Measurements from ENCODE around the gene SKOR1. TPM values are rescaled to one million over a fixed set of nuclear protein-coding genes. Genes with fewer than 3 reads are reported as not detected.

Gene SKOR1
- total RNA-seq, 1 experiment from 2014 or later: 0.13 TPM

DNA sequence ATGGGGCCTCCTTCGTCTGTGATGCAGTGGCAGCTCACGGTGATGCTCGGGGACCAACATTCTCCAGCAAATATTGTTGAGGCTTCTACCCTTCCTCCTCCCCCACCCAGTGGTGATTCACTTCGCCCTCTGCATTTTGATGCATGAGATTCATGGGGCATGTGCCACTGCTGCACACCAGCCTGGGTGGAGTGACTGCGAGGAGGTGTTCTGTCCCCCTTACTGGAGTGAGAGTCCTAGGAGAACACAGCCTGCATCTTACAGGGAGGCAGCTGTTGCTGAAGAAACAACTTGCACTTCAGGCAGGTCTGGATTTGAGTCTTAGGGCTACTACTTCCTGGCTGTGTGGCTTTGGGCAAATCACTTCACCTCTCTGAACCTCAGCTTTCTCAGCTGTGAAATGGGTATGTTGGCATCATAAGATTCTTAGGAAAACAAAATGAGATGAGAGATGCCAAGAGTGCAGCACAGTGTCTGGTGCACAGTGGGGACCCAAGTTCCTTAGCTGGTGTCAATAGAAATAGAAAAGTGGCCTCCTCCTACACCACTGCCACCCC, 10.2 kb upstream of the SKOR1 start:
- no CpG with 5 or more reads among the region's 5 CpGs for whole genome bisulfite sequencing (ENCODE audit: extremely low coverage, insufficient read length, low lambda C conversion rate)
- Histone ChIP-seq H2BK120ac (ENCODE audit: low read depth, low read length, poor library complexity, severe bottlenecking) (no peak overlapping the region), H2BK12ac (ENCODE audit: insufficient read length, low read depth, low read length) (no peak overlapping the region)

More for the DNA sequence above, 10.2 kb upstream of the SKOR1 start:
- Histone ChIP-seq H3K23me2 (ENCODE audit: insufficient read length, low read depth, low read length, poor library complexity, severe bottlenecking) (no peaks in the 10 kb centered on the region), H3K4me2 (ENCODE audit: insufficient read depth, insufficient read length, low read length) (no peak overlapping the region), H3K4ac (ENCODE audit: low read depth, low read length) (no peak overlapping the region), H2BK5ac (ENCODE audit: insufficient read length, low read length) (no peak overlapping the region), H3T11ph (ENCODE audit: low read length) (no peak overlapping the region), H3K9me3 (ENCODE audit: control insufficient read depth, low read depth, low read length) (no peaks in the 10 kb centered on the region), H4K91ac (ENCODE audit: insufficient read length, low read depth, low read length) (no peak overlapping the region), H4K8ac (replicated peaks; ENCODE audit: insufficient read length, low read depth, low read length) (no peak overlapping the region), H2AFZ (ENCODE audit: low read length) (no peak overlapping the region), H3K79me2 (ENCODE audit: insufficient read depth, low read length) (no peaks in the 10 kb centered on the region), H3K4me1 (ENCODE audit: insufficient read depth, low read length) (no peaks in the 10 kb centered on the region), H3K27ac (ENCODE audit: insufficient read length, low read depth, low read length) (no peak overlapping the region), H3K9ac (ENCODE audit: extremely low read depth, insufficient read length, low read length) (no peak overlapping the region), H3K14ac (ENCODE audit: insufficient read depth, low read length) (no peak overlapping the region), H2BK15ac (ENCODE audit: low read depth, low read length) (no peak overlapping the region), H3K23ac (ENCODE audit: insufficient read length, low read depth, low read length) (no peak overlapping the region), H3K27me3 (ENCODE audit: insufficient read depth, low read length) (peaks cover 19% of the 10 kb centered on the region), H3K18ac (ENCODE audit: insufficient read length, low read depth, low read length) (no peak overlapping the region), H4K20me1 (ENCODE audit: control insufficient read depth, insufficient read depth, insufficient read length) (no peaks in the 10 kb centered on the region), H3K56ac (ENCODE audit: insufficient read length, low read depth, low read length) (no peak overlapping the region), H3K79me1 (ENCODE audit: insufficient read depth, low read depth, low read length, poor library complexity, severe bottlenecking) (no peaks in the 10 kb centered on the region), H2BK20ac (ENCODE audit: low read depth, low read length, poor library complexity, severe bottlenecking) (no peak overlapping the region), H2AK5ac (ENCODE audit: insufficient read length, low read length) (no peak overlapping the region), H4K5ac (ENCODE audit: insufficient read length, low read depth, low read length) (no peak overlapping the region)
- H3K36me3 Mint-ChIP-seq (ENCODE audit: insufficient read depth in 1 of 3, low read depth in 3 of 3): peaks cover 0 to 2% (median 0%) of the 10 kb centered on the region in 3 experiments; a peak in 1 of 7 replicates
- H3K4me3 Mint-ChIP-seq: no peak overlapping the region
- H3K27me3 Mint-ChIP-seq (ENCODE audit: low read depth): peaks cover 49% of the 10 kb centered on the region
- H3K4me1 Mint-ChIP-seq: peaks cover 9 to 22% of the 10 kb centered on the region in 2 experiments; a peak in 3 of 4 replicates
- H3K27ac Mint-ChIP-seq: no peak overlapping the region
- peaks cover 0 to 2% of the 10 kb centered on the region in 2 experiments; a peak in 1 of 5 replicates for H3K9me3 Mint-ChIP-seq
- DNase-seq: no peak
- TF ChIP-seq, protein P1, sequence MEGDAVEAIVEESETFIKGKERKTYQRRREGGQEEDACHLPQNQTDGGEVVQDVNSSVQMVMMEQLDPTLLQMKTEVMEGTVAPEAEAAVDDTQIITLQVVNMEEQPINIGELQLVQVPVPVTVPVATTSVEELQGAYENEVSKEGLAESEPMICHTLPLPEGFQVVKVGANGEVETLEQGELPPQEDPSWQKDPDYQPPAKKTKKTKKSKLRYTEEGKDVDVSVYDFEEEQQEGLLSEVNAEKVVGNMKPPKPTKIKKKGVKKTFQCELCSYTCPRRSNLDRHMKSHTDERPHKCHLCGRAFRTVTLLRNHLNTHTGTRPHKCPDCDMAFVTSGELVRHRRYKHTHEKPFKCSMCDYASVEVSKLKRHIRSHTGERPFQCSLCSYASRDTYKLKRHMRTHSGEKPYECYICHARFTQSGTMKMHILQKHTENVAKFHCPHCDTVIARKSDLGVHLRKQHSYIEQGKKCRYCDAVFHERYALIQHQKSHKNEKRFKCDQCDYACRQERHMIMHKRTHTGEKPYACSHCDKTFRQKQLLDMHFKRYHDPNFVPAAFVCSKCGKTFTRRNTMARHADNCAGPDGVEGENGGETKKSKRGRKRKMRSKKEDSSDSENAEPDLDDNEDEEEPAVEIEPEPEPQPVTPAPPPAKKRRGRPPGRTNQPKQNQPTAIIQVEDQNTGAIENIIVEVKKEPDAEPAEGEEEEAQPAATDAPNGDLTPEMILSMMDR (conservative IDR thresholded peaks at IDR 0.05): no peak
